Lower lobe of right lung (tissue), 2 donors: ENCODE results near the gene GNGT2. TPM values are rescaled to one million over a fixed set of nuclear protein-coding genes. Genes with fewer than 3 reads are reported as not detected.

Experiments used
- ATAC-seq, 2 donors: fragments of 200-7000 bp; cut with Tn5 transposase; one replicate each; pipeline ENCODE4 v1.9.1; 2020 to 2022; ENCODE audit warnings: mild to moderate bottlenecking in 2 of 2, moderate library complexity in 2 of 2
- DNase-seq: peaks from one replicate; pipeline ENCODE4 v3.0.0-alpha.2; 2020
- H3K27ac ChIP-seq: fragments of 200-600 bp; one replicate; pipeline ENCODE4 v1.8.0; 2022
- H3K27me3 ChIP-seq: fragments of 200-600 bp; one replicate; pipeline ENCODE4 v1.8.0; 2022; ENCODE audit warnings: low read depth
- H3K36me3 ChIP-seq: fragments of 200-600 bp; one replicate; pipeline ENCODE4 v1.8.0; 2022; ENCODE audit warnings: mild to moderate bottlenecking
- H3K4me1 ChIP-seq: fragments of 200-600 bp; one replicate; pipeline ENCODE4 v1.8.0; 2022
- H3K4me3 ChIP-seq: fragments of 200-600 bp; one replicate; pipeline ENCODE4 v1.8.0; 2022; ENCODE audit warnings: mild to moderate bottlenecking
- H3K9me3 ChIP-seq: fragments of 200-600 bp; one replicate; pipeline ENCODE4 v1.8.0; 2022
- CTCF ChIP-seq: fragments of 200-600 bp; IDR thresholded peaks from one replicate; pipeline ENCODE4 v1.8.0; 2022; ENCODE audit warnings: antibody characterized with exemption, mild to moderate bottlenecking
- intact Hi-C: fragments of 100-400 bp; cut with DNase I; formaldehyde crosslinking; loops from one replicate; pipeline ENCODE4 v1.11.0; 2022
- total RNA-seq: library from RNA; stranded (reverse); fragmentation: NEBNext Ultra II Directional; extraction: Animal tissue kit (Norgen Biotek cat#: 25700); gene quantifications from one replicate; pipeline ENCODE4 v1.2.1, GENCODE V29; 2021
- donor health status: DM: no; HTN: yes; CAD: no; lungs with severe emphysema.

The GNGT2 gene
- total RNA-seq, 1 donor from 2014 or later, result 21.1 TPM

GRCh38 chr17:49157784-49158183, 52.6 kb downstream of the GNGT2 start:
- peaks cover 45% of the 10 kb centered on the region for H3K27me3 ChIP-seq

DNA sequence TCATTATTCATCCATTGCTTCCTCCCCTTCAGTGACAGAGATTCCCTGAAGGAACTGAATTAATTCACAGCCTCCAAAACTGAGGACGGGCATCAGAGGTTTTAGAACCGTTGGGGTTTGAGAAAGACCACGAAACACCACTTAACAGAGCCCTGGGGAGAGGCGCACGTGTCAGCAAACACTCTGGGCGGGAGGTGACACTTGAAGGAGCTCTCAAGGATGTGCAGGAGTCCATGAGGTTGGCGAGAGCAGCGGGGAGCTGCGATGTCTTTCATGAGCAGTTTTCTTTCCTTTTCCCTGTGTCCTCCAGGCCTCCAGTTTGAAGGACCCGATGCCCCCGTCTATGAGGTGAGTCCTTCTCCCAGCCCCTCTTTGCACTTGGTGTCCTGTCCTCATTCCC, 54.1 kb downstream of the GNGT2 start:
- intact Hi-C loops, result no loop called here
- H3K27me3 ChIP-seq, result peaks cover 45% of the 10 kb centered on the region
- no peak for ATAC-seq

More at GRCh38 chr17:49157784-49158183, 52.6 kb downstream of the GNGT2 start:
- no peak overlapping the region for H3K4me3 ChIP-seq
- no peak for ATAC-seq
- intact Hi-C loops, result no loop called here
- TF ChIP-seq CTCF, result no peak
- H3K36me3 ChIP-seq, result no peaks in the 10 kb centered on the region
- no peaks in the 10 kb centered on the region for H3K4me1 ChIP-seq
- H3K9me3 ChIP-seq, result no peaks in the 10 kb centered on the region
- DNase-seq, result no peak
- no peak overlapping the region for H3K27ac ChIP-seq

More for the DNA sequence above, 54.1 kb downstream of the GNGT2 start:
- TF ChIP-seq CTCF, result no peak
- H3K4me3 ChIP-seq, result no peak overlapping the region
- H3K9me3 ChIP-seq, result no peaks in the 10 kb centered on the region
- H3K4me1 ChIP-seq, result no peaks in the 10 kb centered on the region
- DNase-seq, result no peak
- no peak overlapping the region for H3K27ac ChIP-seq
- no peaks in the 10 kb centered on the region for H3K36me3 ChIP-seq

Other genes starting within 250 kb of the GNGT2 start
- gene GIP, start 242.0 kb downstream of the GNGT2 start, total RNA-seq, result not detected
- not detected for gene IGF2BP1, start 213.2 kb downstream of the GNGT2 start, total RNA-seq
- 0.15 TPM for gene B4GALNT2, start 77.8 kb downstream of the GNGT2 start, total RNA-seq
- 46.8 TPM for gene ABI3, start 133 bp upstream of the GNGT2 start, total RNA-seq
- gene PHOSPHO1, start 20.2 kb upstream of the GNGT2 start, total RNA-seq, result 1.9 TPM
- 49.0 TPM for gene ZNF652, start 151.7 kb upstream of the GNGT2 start, total RNA-seq
- 113 TPM for gene PHB1, start 204.3 kb upstream of the GNGT2 start, total RNA-seq